ENCODE data around the gene APEH.
A peak's percentile ranks its signal among the peaks of the same experiment; 100 is the strongest.
"Not testable (repeated sequence)": the region's sequence is repeated elsewhere in the genome, so short reads cannot be mapped to it uniquely, and the experiment has no call there.

Gene APEH

GRCh38 chr3:49694409-49695070 lies 20.4 kb downstream of the APEH start:
- DNase-seq = not testable (repeated sequence)

GRCh38 chr3:49695350-49696015 lies 21.3 kb downstream of the APEH start:
- DNase-seq = not testable (repeated sequence)

GRCh38 chr3:49699281-49699979 lies 25.3 kb downstream of the APEH start:
- no peak for DNase-seq

- no peak for DNase-seq
Observed at GRCh38 chr3:49700014-49700413, 25.9 kb downstream of the APEH start.

- no peak for DNase-seq
Observed at GRCh38 chr3:49700453-49701128, 26.4 kb downstream of the APEH start.

- DNase-seq = peak in 1 of 2 experiments; percentile 42
Observed at GRCh38 chr3:49701388-49702077, 27.4 kb downstream of the APEH start.

GRCh38 chr3:49702672-49703071 lies 28.5 kb downstream of the APEH start:
- DNase-seq = no peak

- DNase-seq = peak; percentile 71 to 73
Observed at GRCh38 chr3:49703443-49703927, 29.3 kb downstream of the APEH start.

GRCh38 chr3:49703956-49704355 lies 29.8 kb downstream of the APEH start:
- no peak for DNase-seq

- DNase-seq = no peak
Observed at GRCh38 chr3:49704629-49705028, 30.5 kb downstream of the APEH start.

- no peak for DNase-seq
Observed at GRCh38 chr3:49705390-49705960, 31.3 kb downstream of the APEH start.

GRCh38 chr3:49706456-49707112 lies 32.4 kb downstream of the APEH start:
- no peak for DNase-seq

- DNase-seq = no peak
Observed at GRCh38 chr3:49707113-49707480, 32.9 kb downstream of the APEH start.

- DNase-seq = no peak
Observed at GRCh38 chr3:49709852-49710251, 35.7 kb downstream of the APEH start.

- no peak for DNase-seq
Observed at GRCh38 chr3:49711489-49711888, 37.3 kb downstream of the APEH start.

- no peak for DNase-seq
Observed at GRCh38 chr3:49712166-49712565, 38.0 kb downstream of the APEH start.

GRCh38 chr3:49712631-49713317 lies 38.6 kb downstream of the APEH start:
- peak; percentile 5 to 37 for DNase-seq

GRCh38 chr3:49713336-49714105 lies 39.4 kb downstream of the APEH start:
- DNase-seq = no peak

- DNase-seq = no peak
Observed at GRCh38 chr3:49714728-49715550, 40.8 kb downstream of the APEH start.
